Hepatocyte (in vitro differentiated cells): ENCODE results near the gene IFT43. TPM values are rescaled to one million over a fixed set of nuclear protein-coding genes. Genes with fewer than 3 reads are reported as not detected.

Source experiments
- DNase-seq: peaks from one replicate; pipeline ENCODE4 v3.0.0-alpha.2; 2016; ENCODE audit warnings: low spot score
- H2AFZ ChIP-seq: fragments of 200-600 bp; sonication (generic); 2 replicates; pipeline ENCODE4 v1.6.0; 2016; ENCODE audit warnings: antibody characterized with exemption, mild to moderate bottlenecking
- H3K27ac ChIP-seq: fragments of 200-600 bp; sonication (generic); 2 replicates; pipeline ENCODE4 v1.5.1; 2016; ENCODE audit warnings: mild to moderate bottlenecking
- H3K27me3 ChIP-seq: fragments of 200-600 bp; sonication (generic); 2 replicates; pipeline ENCODE4 v1.6.1; 2016
- H3K36me3 ChIP-seq: fragments of 200-600 bp; sonication (generic); replicated peaks from 2 replicates; pipeline ENCODE4 v1.5.1; 2016; ENCODE audit warnings: low read depth; ENCODE audit not compliant: insufficient read depth
- H3K4me1 ChIP-seq: fragments of 200-600 bp; sonication (generic); 2 replicates; pipeline ENCODE4 v1.5.1; 2016; ENCODE audit warnings: mild to moderate bottlenecking, moderate library complexity; ENCODE audit not compliant: insufficient read depth
- H3K4me2 ChIP-seq: fragments of 200-600 bp; sonication (generic); 2 replicates; pipeline ENCODE4 v1.6.0; 2016
- H3K4me3 ChIP-seq: fragments of 200-600 bp; sonication (generic); 2 replicates; pipeline ENCODE4 v1.5.1; 2016; ENCODE audit warnings: mild to moderate bottlenecking
- H3K79me2 ChIP-seq: fragments of 200-600 bp; sonication (generic); 2 replicates; pipeline ENCODE4 v1.6.0; 2017; ENCODE audit warnings: mild to moderate bottlenecking
- H3K9me2 ChIP-seq: fragments of 200-600 bp; sonication (generic); replicated peaks from 2 replicates; pipeline ENCODE4 v1.6.0; 2017; ENCODE audit warnings: mild to moderate bottlenecking; ENCODE audit not compliant: insufficient read depth
- H3K9me3 ChIP-seq: fragments of 200-600 bp; sonication (generic); 2 replicates; pipeline ENCODE4 v1.5.1; 2016; ENCODE audit warnings: low read depth, mild to moderate bottlenecking
- H4K20me1 ChIP-seq: fragments of 200-600 bp; sonication (generic); 2 replicates; pipeline ENCODE4 v1.6.0; 2016; ENCODE audit warnings: mild to moderate bottlenecking; ENCODE audit not compliant: insufficient read depth, poor library complexity, severe bottlenecking
- EZH2 ChIP-seq: fragments of 200-600 bp; sonication (generic); IDR thresholded peaks from 2 replicates; pipeline ENCODE4 v1.6.1; 2016; ENCODE audit warnings: antibody characterized with exemption, mild to moderate bottlenecking, borderline replicate concordance
- EZH2phosphoT487 ChIP-seq: fragments of 200-600 bp; sonication (generic); IDR thresholded peaks from one replicate; pipeline ENCODE4 v1.6.1; 2018; ENCODE audit warnings: antibody characterized with exemption, mild to moderate bottlenecking, low read depth, moderate library complexity; ENCODE audit not compliant: unreplicated experiment, severe bottlenecking
- WGBS: methylation state at CpG from one replicate; pipeline ENCODE4 v1.1.6; 2016; ENCODE audit warnings: low lambda C conversion rate; ENCODE audit errors: missing lambda C conversion rate; 5-methylcytosine and 5-hydroxymethylcytosine counted together
- polyA plus RNA-seq: library from polyadenylated mRNA; unstranded; fragments of >200 nt; fragmentation: Nextera tagmentation; extraction: Ambion mirVana; gene quantifications from 2 replicates; pipeline ENCODE4 v1.2.1, GENCODE V29; 2016
- total RNA-seq: library from RNA; depleted of rRNA; stranded (reverse); fragments of >200 nt; gene quantifications from 2 replicates; pipeline ENCODE4 v1.2.3, GENCODE V29; 2014
- TF ChIP-seq, protein P1 (sequence below): fragments of 200-600 bp; sonication (generic); IDR thresholded peaks from 2 replicates; pipeline ENCODE4 v1.5.1; 2016; ENCODE audit warnings: antibody characterized with exemption, mild to moderate bottlenecking; ENCODE audit not compliant: poor library complexity

The IFT43 gene
- total and polyA plus RNA-seq, 2 experiments from 2014 or later = 31.9 to 43.2 TPM

DNA sequence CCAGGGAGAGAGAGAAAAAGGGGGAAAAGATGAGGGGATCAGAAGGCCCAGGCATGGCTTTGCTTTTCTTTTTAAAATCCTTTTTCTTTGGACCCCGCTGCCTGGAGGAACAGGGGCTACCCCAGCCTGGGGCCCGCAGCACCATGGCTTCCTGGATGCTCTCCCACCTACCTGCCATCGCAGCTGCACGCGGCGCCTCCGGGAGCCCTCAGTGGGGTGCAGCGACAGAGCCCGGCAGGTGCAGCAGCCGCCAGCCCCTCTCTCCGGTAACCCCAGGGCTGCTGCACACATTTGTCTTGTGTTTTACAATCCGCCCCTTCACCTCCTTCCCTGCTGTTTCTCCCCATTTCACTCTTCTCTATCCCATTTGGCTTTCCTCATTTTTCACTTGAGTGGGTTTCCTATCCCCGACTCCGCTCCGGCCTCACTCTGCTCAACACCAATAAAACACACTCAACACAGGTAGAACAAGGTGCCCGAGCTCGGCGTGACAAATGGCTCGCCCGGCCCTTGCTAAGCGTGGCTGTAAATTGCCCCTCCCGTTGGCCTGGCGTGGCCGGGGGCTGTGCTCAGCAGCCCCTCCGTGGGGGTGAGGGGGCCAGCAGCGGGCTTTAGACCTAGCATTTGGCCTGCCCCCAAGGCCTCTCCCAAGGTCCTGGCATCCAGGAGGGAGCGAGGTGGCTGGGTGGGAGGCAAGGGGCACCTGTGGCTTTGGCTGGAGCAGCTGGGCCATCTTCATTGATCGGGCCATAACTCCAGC lies 113.5 kb downstream of the IFT43 start:
- Histone ChIP-seq H3K79me2 (no peaks in the 10 kb centered on the region), H3K36me3 (no peaks in the 10 kb centered on the region), H3K4me2 (no peak overlapping the region), H2AFZ (no peak overlapping the region), H3K27ac (no peak overlapping the region), H3K9me3 (no peaks in the 10 kb centered on the region), H3K9me2 (no peaks in the 10 kb centered on the region), H4K20me1 (no peaks in the 10 kb centered on the region), H3K4me3 (no peak overlapping the region), H3K4me1 (no peaks in the 10 kb centered on the region), H3K27me3 (no peaks in the 10 kb centered on the region)
- 94% methylated on average over 27 of the region's 28 CpGs for WGBS
- DNase-seq = no peak
- TF ChIP-seq EZH2phosphoT487 (no peak), EZH2 (no peak)
- TF ChIP-seq, protein P1, sequence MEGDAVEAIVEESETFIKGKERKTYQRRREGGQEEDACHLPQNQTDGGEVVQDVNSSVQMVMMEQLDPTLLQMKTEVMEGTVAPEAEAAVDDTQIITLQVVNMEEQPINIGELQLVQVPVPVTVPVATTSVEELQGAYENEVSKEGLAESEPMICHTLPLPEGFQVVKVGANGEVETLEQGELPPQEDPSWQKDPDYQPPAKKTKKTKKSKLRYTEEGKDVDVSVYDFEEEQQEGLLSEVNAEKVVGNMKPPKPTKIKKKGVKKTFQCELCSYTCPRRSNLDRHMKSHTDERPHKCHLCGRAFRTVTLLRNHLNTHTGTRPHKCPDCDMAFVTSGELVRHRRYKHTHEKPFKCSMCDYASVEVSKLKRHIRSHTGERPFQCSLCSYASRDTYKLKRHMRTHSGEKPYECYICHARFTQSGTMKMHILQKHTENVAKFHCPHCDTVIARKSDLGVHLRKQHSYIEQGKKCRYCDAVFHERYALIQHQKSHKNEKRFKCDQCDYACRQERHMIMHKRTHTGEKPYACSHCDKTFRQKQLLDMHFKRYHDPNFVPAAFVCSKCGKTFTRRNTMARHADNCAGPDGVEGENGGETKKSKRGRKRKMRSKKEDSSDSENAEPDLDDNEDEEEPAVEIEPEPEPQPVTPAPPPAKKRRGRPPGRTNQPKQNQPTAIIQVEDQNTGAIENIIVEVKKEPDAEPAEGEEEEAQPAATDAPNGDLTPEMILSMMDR = no peak

DNA sequence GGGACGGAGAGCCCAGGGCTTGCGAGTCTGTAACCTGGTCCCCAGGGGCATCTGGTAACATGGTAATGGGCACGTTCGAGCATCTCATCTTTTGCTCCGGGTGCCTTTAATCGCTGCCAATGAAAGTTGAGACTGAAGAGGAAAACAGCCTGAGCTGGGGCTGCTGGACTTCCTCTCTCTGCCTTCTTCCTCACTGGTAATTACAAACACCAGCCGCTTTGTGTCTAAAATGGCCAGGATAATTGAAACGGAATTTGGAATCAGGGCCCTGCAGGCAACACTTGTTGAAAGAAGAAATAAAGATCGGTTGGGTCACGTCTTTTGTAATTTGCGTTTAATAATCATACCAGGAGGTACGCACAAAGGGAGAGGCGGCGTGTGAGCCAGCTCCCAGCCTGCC lies 114.7 kb downstream of the IFT43 start:
- no peaks in the 10 kb centered on the region for H3K79me2 ChIP-seq
- no peak overlapping the region for H2AFZ ChIP-seq
- WGBS = 61% methylated on average over 14 of the region's 14 CpGs
- no peaks in the 10 kb centered on the region for H3K4me1 ChIP-seq
- H3K27me3 ChIP-seq = no peaks in the 10 kb centered on the region
- H4K20me1 ChIP-seq = no peaks in the 10 kb centered on the region
- no peak overlapping the region for H3K4me3 ChIP-seq
- no peak for DNase-seq
- no peaks in the 10 kb centered on the region for H3K9me3 ChIP-seq
- peak overlapping the region; percentile 4 for H3K4me2 ChIP-seq
- H3K27ac ChIP-seq = no peak overlapping the region
- TF ChIP-seq EZH2 (no peak), EZH2phosphoT487 (no peak)
- TF ChIP-seq, protein P1 = no peak
- H3K9me2 ChIP-seq = no peaks in the 10 kb centered on the region
- H3K36me3 ChIP-seq = no peaks in the 10 kb centered on the region

DNA sequence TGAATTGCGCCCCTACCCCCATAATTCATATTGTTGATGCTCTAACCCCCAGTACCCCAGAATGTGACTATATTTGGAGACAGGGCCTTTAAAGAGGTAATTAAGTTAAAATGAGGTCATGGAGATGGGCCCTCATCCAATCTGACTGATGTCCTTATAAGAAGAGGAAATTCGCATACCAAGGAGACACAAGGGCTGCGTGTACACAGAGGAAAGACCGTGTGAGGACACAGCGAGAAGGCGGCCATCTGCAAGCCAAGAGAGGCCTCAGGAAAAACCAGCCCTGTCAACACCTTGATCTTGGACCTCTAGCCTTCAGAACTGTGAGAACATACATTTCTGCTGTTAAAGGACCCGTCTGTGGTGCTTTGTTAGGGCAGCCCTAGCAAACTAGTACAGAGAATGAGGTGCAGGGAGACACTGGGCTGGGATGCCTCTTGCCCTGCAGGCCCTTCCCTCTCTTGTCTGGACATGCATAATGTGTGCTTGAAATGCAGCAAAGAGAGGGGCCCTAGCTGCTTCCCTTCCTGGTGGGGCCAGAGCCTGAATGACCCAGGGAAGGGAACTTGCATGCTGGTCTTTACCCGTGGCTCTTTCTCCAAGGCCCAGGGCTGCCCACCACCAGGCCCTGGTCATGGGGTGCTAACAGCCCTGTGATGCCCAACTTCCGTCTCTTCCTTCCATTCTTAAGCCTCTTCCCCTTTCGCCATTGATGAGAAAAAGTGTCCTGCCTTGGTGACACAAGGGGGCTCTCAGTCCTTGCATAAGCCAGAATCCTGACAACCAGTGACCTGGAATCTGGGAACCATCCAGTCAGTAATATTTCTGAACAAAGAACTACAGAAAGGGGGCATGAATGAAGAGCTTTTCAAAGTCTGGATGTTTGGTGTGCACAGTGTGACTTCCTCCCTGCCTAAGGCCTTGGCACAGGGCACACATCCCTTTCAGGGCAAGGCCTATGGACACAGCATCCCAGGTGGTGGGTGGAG lies 116.1 kb downstream of the IFT43 start:
- no peak for TF ChIP-seq EZH2phosphoT487
- TF ChIP-seq, protein P1 = no peak
- no peak for TF ChIP-seq EZH2
- Histone ChIP-seq H3K36me3 (no peaks in the 10 kb centered on the region), H3K4me2 (no peak overlapping the region), H3K27me3 (no peaks in the 10 kb centered on the region), H3K79me2 (no peaks in the 10 kb centered on the region), H2AFZ (no peak overlapping the region), H3K27ac (no peak overlapping the region), H3K4me3 (no peak overlapping the region), H3K4me1 (no peaks in the 10 kb centered on the region), H4K20me1 (no peaks in the 10 kb centered on the region), H3K9me3 (no peaks in the 10 kb centered on the region), H3K9me2 (no peaks in the 10 kb centered on the region)
- no peak for DNase-seq
- WGBS = 84% methylated on average over 10 of the region's 10 CpGs
